ENCODE data around the gene AKNA. TPM values are rescaled to one million over a fixed set of nuclear protein-coding genes. Genes with fewer than 3 reads are reported as not detected.

The AKNA gene
- total RNA-seq, 1 donor from 2014 or later: 55.0 TPM

- TF ChIP-seq CTCF (IDR thresholded peaks at IDR 0.05): no peak
- TF ChIP-seq POLR2AphosphoS5 (IDR thresholded peaks at IDR 0.05; ENCODE audit: insufficient read depth in 1 of 2, low read depth in 1 of 2): no peak
- TF ChIP-seq POLR2A (IDR thresholded peaks at IDR 0.05): no peak
- no peaks in the 10 kb centered on the region for H3K27me3 ChIP-seq
- H3K27ac ChIP-seq: no peak overlapping the region
- no peaks in the 10 kb centered on the region for H3K36me3 ChIP-seq
- H3K4me1 ChIP-seq: no peaks in the 10 kb centered on the region
- DNase-seq (ENCODE audit: extremely low spot score in 2 of 2): no peak
- no peak overlapping the region for H3K4me3 ChIP-seq
- intact Hi-C loops (cut with DNase I): no loop called here
- H3K9me3 ChIP-seq: no peaks in the 10 kb centered on the region
These were observed 40.7 kb upstream of the AKNA start for GRCh38 chr9:114428466-114428865.

GRCh38 chr9:114427644-114428043 is 39.9 kb upstream of the AKNA start:
- Histone ChIP-seq H3K27ac (no peak overlapping the region), H3K36me3 (no peaks in the 10 kb centered on the region), H3K9me3 (no peaks in the 10 kb centered on the region), H3K4me3 (no peak overlapping the region), H3K4me1 (no peaks in the 10 kb centered on the region), H3K27me3 (no peaks in the 10 kb centered on the region)
- TF ChIP-seq POLR2AphosphoS5 (IDR thresholded peaks at IDR 0.05; ENCODE audit: insufficient read depth in 1 of 2, low read depth in 1 of 2): no peak
- TF ChIP-seq CTCF (IDR thresholded peaks at IDR 0.05): no peak
- no peak for TF ChIP-seq POLR2A (IDR thresholded peaks at IDR 0.05)
- no peak for DNase-seq (ENCODE audit: extremely low spot score in 2 of 2)
- intact Hi-C loops (cut with DNase I): no loop called here

- TF ChIP-seq CTCF (IDR thresholded peaks at IDR 0.05) (no peak), POLR2AphosphoS5 (IDR thresholded peaks at IDR 0.05; ENCODE audit: insufficient read depth in 1 of 2, low read depth in 1 of 2) (no peak), POLR2A (IDR thresholded peaks at IDR 0.05) (no peak)
- Histone ChIP-seq H3K4me1 (no peaks in the 10 kb centered on the region), H3K9me3 (no peaks in the 10 kb centered on the region), H3K36me3 (no peaks in the 10 kb centered on the region), H3K4me3 (no peak overlapping the region), H3K27ac (no peak overlapping the region), H3K27me3 (no peaks in the 10 kb centered on the region)
- DNase-seq (ENCODE audit: extremely low spot score in 2 of 2): no peak
- intact Hi-C loops (cut with DNase I): no loop called here
These were observed 38.5 kb upstream of the AKNA start for GRCh38 chr9:114426046-114426948.

GRCh38 chr9:114425126-114425525 is 37.3 kb upstream of the AKNA start:
- H3K4me1 ChIP-seq: no peaks in the 10 kb centered on the region
- intact Hi-C loops (cut with DNase I): no loop called here
- no peak overlapping the region for H3K27ac ChIP-seq
- H3K27me3 ChIP-seq: no peaks in the 10 kb centered on the region
- H3K36me3 ChIP-seq: no peaks in the 10 kb centered on the region
- no peak overlapping the region for H3K4me3 ChIP-seq
- no peak for DNase-seq (ENCODE audit: extremely low spot score in 2 of 2)
- TF ChIP-seq POLR2A (IDR thresholded peaks at IDR 0.05): no peak
- no peak for TF ChIP-seq POLR2AphosphoS5 (IDR thresholded peaks at IDR 0.05; ENCODE audit: insufficient read depth in 1 of 2, low read depth in 1 of 2)
- no peak for TF ChIP-seq CTCF (IDR thresholded peaks at IDR 0.05)
- H3K9me3 ChIP-seq: no peaks in the 10 kb centered on the region

GRCh38 chr9:114424126-114424525 is 36.3 kb upstream of the AKNA start:
- H3K27ac ChIP-seq: no peak overlapping the region
- no peaks in the 10 kb centered on the region for H3K4me1 ChIP-seq
- TF ChIP-seq POLR2AphosphoS5 (IDR thresholded peaks at IDR 0.05; ENCODE audit: insufficient read depth in 1 of 2, low read depth in 1 of 2) (no peak), POLR2A (IDR thresholded peaks at IDR 0.05) (no peak), CTCF (IDR thresholded peaks at IDR 0.05) (no peak)
- intact Hi-C loops (cut with DNase I): no loop called here
- H3K36me3 ChIP-seq: no peaks in the 10 kb centered on the region
- no peak for DNase-seq (ENCODE audit: extremely low spot score in 2 of 2)
- H3K4me3 ChIP-seq: no peak overlapping the region
- H3K9me3 ChIP-seq: no peaks in the 10 kb centered on the region
- no peaks in the 10 kb centered on the region for H3K27me3 ChIP-seq

All from vagina (tissue), 2 donors.